IMR-90 (cell line): ENCODE data around the gene TJAP1. TPM values are rescaled to one million over a fixed set of nuclear protein-coding genes. Genes with fewer than 3 reads are reported as not detected.

Source experiments
- ATAC-seq: fragments of 200-7000 bp; cut with Tn5 transposase; 2 replicates; pipeline ENCODE4 v1.9.1; 2020; ENCODE audit warnings: low read depth, mild to moderate bottlenecking, moderate library complexity
- BruUV-seq: library from RNA; stranded (reverse); fragments of 400-500 nt; replicated peaks from 2 replicates; lab custom pipeline; 2021; lab: Mats Ljungman, UMichigan
- CTCF ChIA-PET: fragments of 300-600 bp; formaldehyde crosslinking; extraction: SDS; loops from one replicate; lab custom pipeline; 2021; ENCODE audit warnings: antibody characterized with exemption; lab: Yijun Ruan, JAX
- POLR2A ChIA-PET: fragments of 300-600 bp; sonication (Branson Sonifier 250); formaldehyde crosslinking; loops from one replicate; lab custom pipeline; 2022; ENCODE audit warnings: antibody characterized with exemption; ENCODE audit not compliant: unreplicated experiment; lab: Charles Lee
- DNase-seq: peaks from one replicate; pipeline ENCODE4 v3.0.0; 2013
- H2AFZ ChIP-seq: replicated peaks from 2 replicates; pipeline ENCODE3; 2013; ENCODE audit warnings: low read length, mild to moderate bottlenecking; ENCODE audit not compliant: poor library complexity
- H2AK5ac ChIP-seq: 2 replicates; pipeline ENCODE4 v1.6.1; 2013; ENCODE audit warnings: low read depth, low read length, inconsistent platforms
- H2AK9ac ChIP-seq: replicated peaks from 2 replicates; pipeline ENCODE3; 2013; ENCODE audit warnings: mild to moderate bottlenecking, low read depth, low read length, moderate library complexity; ENCODE audit not compliant: poor library complexity
- H2BK120ac ChIP-seq: 2 replicates; pipeline ENCODE4 v1.6.1; 2013; ENCODE audit warnings: low read depth, low read length, inconsistent platforms
- H2BK15ac ChIP-seq: 3 replicates; pipeline ENCODE4 v1.6.1; 2013; ENCODE audit warnings: low read depth, low read length, inconsistent platforms
- H2BK20ac ChIP-seq: 2 replicates; pipeline ENCODE4 v1.6.1; 2013; ENCODE audit warnings: low read depth, mild to moderate bottlenecking, inconsistent platforms, low read length, moderate library complexity
- H2BK5ac ChIP-seq: 2 replicates; pipeline ENCODE4 v1.6.1; 2013; ENCODE audit warnings: mild to moderate bottlenecking, low read depth, low read length, inconsistent platforms; ENCODE audit not compliant: poor library complexity, severe bottlenecking
- H3K14ac ChIP-seq: replicated peaks from 2 replicates; pipeline ENCODE4 v1.6.1; 2013; ENCODE audit warnings: low read depth, low read length, inconsistent platforms
- H3K18ac ChIP-seq: 2 replicates; pipeline ENCODE4 v1.6.1; 2013; ENCODE audit warnings: low read depth, low read length, control low read depth
- H3K23ac ChIP-seq: 2 replicates; pipeline ENCODE4 v1.6.1; 2013; ENCODE audit warnings: low read depth, low read length, inconsistent platforms
- H3K27ac ChIP-seq: 2 replicates; pipeline ENCODE4 v1.5.1; 2013; ENCODE audit warnings: mild to moderate bottlenecking, control low read depth, low read length; ENCODE audit not compliant: insufficient read depth
- H3K27me3 ChIP-seq: 2 replicates; pipeline ENCODE4 v1.6.1; 2013; ENCODE audit warnings: low read length; ENCODE audit not compliant: control insufficient read depth, insufficient read depth
- H3K36me3 ChIP-seq: 2 replicates; pipeline ENCODE4 v1.6.1; 2013; ENCODE audit warnings: low read length, mixed read lengths; ENCODE audit not compliant: control insufficient read depth, insufficient read depth
- H3K4ac ChIP-seq: 2 replicates; pipeline ENCODE4 v1.6.1; 2013; ENCODE audit warnings: low read depth, low read length, inconsistent platforms
- H3K4me1 ChIP-seq: 2 replicates; pipeline ENCODE4 v1.6.1; 2013; ENCODE audit warnings: low read length, mixed read lengths; ENCODE audit not compliant: control insufficient read depth, insufficient read depth
- H3K4me2 ChIP-seq: 2 replicates; pipeline ENCODE4 v1.6.1; 2013; ENCODE audit warnings: low read depth, mild to moderate bottlenecking, control low read depth, low read length, moderate library complexity
- H3K4me3 ChIP-seq: 2 replicates; pipeline ENCODE4 v1.5.1; 2013; ENCODE audit warnings: low read depth, mild to moderate bottlenecking, control low read depth, low read length, moderate library complexity; ENCODE audit not compliant: insufficient read depth
- H3K56ac ChIP-seq: 2 replicates; pipeline ENCODE4 v1.6.1; 2013; ENCODE audit warnings: low read length, inconsistent platforms; ENCODE audit not compliant: insufficient read depth; ENCODE audit errors: extremely low read depth
- H3K79me1 ChIP-seq, 2 experiments: 2 replicates each; pipeline ENCODE4 v1.6.1; 2013; ENCODE audit warnings: low read length in 2 of 2, inconsistent platforms in 1 of 2, low read depth in 1 of 2
- H3K9ac ChIP-seq: 2 replicates; pipeline ENCODE4 v1.6.1; 2013; ENCODE audit warnings: low read depth, low read length, control low read depth
- H3K9me1 ChIP-seq: 2 replicates; pipeline ENCODE4 v1.6.1; 2013; ENCODE audit warnings: low read length, inconsistent platforms; ENCODE audit not compliant: insufficient read depth
- H3K9me3 ChIP-seq: 2 replicates; pipeline ENCODE4 v1.6.1; 2013; ENCODE audit warnings: low read length; ENCODE audit not compliant: control insufficient read depth, insufficient read depth
- H4K20me1 ChIP-seq: 2 replicates; pipeline ENCODE4 v1.6.1; 2013; ENCODE audit warnings: low read length, inconsistent platforms; ENCODE audit not compliant: insufficient read depth
- H4K5ac ChIP-seq: 2 replicates; pipeline ENCODE4 v1.6.1; 2013; ENCODE audit warnings: mild to moderate bottlenecking, low read depth, low read length, control low read depth
- H4K8ac ChIP-seq, 2 experiments: 2 replicates each; pipeline ENCODE4 v1.6.1; 2013; ENCODE audit warnings: low read depth in 2 of 2, low read length in 2 of 2, control low read depth in 1 of 2, inconsistent platforms in 1 of 2
- H4K91ac ChIP-seq: 2 replicates; pipeline ENCODE4 v1.6.1; 2013; ENCODE audit warnings: low read depth, low read length, inconsistent platforms; ENCODE audit not compliant: insufficient read depth
- BHLHE40 ChIP-seq: fragments of 150-350 bp; IDR thresholded peaks from 2 replicates; pipeline ENCODE4 v1.6.1; 2016; ENCODE audit warnings: mild to moderate bottlenecking, low read depth, low read length
- CEBPB ChIP-seq: IDR thresholded peaks from 2 replicates; pipeline ENCODE4 v1.6.1; 2012; ENCODE audit warnings: low read depth, low read length, improper control_type of control experiment
- ELK1 ChIP-seq: fragments of 150-350 bp; IDR thresholded peaks from 2 replicates; pipeline ENCODE4 v1.6.1; 2016; ENCODE audit warnings: low read depth, mild to moderate bottlenecking, low read length, moderate library complexity, borderline replicate concordance
- NFE2L2 ChIP-seq: fragments of 150-350 bp; IDR thresholded peaks from 2 replicates; pipeline ENCODE4 v1.6.1; 2016; ENCODE audit warnings: low read depth, mild to moderate bottlenecking, low read length
- POLR2A ChIP-seq: IDR thresholded peaks from 2 replicates; pipeline ENCODE4 v1.6.1; 2012; ENCODE audit warnings: mild to moderate bottlenecking, low read depth, low read length
- RAD21 ChIP-seq: IDR thresholded peaks from 2 replicates; pipeline ENCODE4 v1.6.1; 2012; ENCODE audit warnings: low read length, improper control_type of control experiment
- RCOR1 ChIP-seq: IDR thresholded peaks from 2 replicates; pipeline ENCODE4 v1.6.1; 2012; ENCODE audit warnings: mild to moderate bottlenecking, low read length, improper control_type of control experiment; ENCODE audit not compliant: insufficient replicate concordance
- RFX5 ChIP-seq: IDR thresholded peaks from 2 replicates; pipeline ENCODE4 v1.8.0; 2012; ENCODE audit warnings: low read depth, mild to moderate bottlenecking, low read length, moderate library complexity
- USF2 ChIP-seq: fragments of 150-350 bp; IDR thresholded peaks from 2 replicates; pipeline ENCODE4 v1.6.1; 2017; ENCODE audit warnings: mild to moderate bottlenecking, antibody characterized with exemption, low read length, low read depth
- WGBS, 2 experiments: methylation state at CpG; one replicate each; pipeline versions ENCODE4 v1.1.5 to v1.1.7; 2013; ENCODE audit warnings: missing lambda C conversion rate in 2 of 2; ENCODE audit not compliant: insufficient read length in 1 of 2; ENCODE audit errors: extremely low coverage in 2 of 2; 5-methylcytosine and 5-hydroxymethylcytosine counted together
- dilution Hi-C: fragments of 300-500 bp; cut with HindIII; formaldehyde crosslinking; loops from one replicate; pipeline ENCODE4 v1.14.3; 2018; ENCODE audit warnings: low sequenced_read_pairs; ENCODE audit not compliant: unreplicated experiment
- in situ Hi-C: fragments of 300-500 bp; cut with MboI; formaldehyde crosslinking; loops from 3 replicates; pipeline ENCODE4 v1.14.3; 2019; ENCODE audit warnings: low sequenced_read_pairs, inconsistent platforms, mixed read lengths
- intact Hi-C: fragments of 100-400 bp; cut with micrococcal nuclease; formaldehyde crosslinking; loops from 2 replicates; pipeline ENCODE4 v1.10.0; 2022
- polyA plus RNA-seq, 3 experiments: library from polyadenylated mRNA; depleted of rRNA; stranded (reverse); fragments of >200 nt; gene quantifications; 2 replicates each; pipeline ENCODE4 v1.2.3, GENCODE V29; 2012; ENCODE audit warnings: low replicate concordance in 1 of 3
- total RNA-seq: library from RNA; depleted of rRNA; stranded (reverse); fragments of >200 nt; gene quantifications from 2 replicates; pipeline ENCODE4 v1.2.3, GENCODE V29; 2012

The TJAP1 gene
- total and polyA plus RNA-seq, 2 of the 4 experiments (the other 2 are of a cell fraction), result 12.2 to 34.2 TPM

GRCh38 chr6:43448916-43449315 lies 28.5 kb upstream of the TJAP1 start:
- no peak overlapping the region for H4K5ac ChIP-seq
- no TSS peak for BruUV-seq
- H3K36me3 ChIP-seq, result peaks cover 67% of the 10 kb centered on the region
- no peak overlapping the region for H4K8ac ChIP-seq
- H3K9me3 ChIP-seq, result no peaks in the 10 kb centered on the region
- H3K79me1 ChIP-seq, result no peaks in the 10 kb centered on the region
- in situ Hi-C loops, result loop anchor here (10.0 kb wide), 1 partner anchor 46 kb away; no protein-coding TSS in a partner anchor
- no peak overlapping the region for H4K91ac ChIP-seq
- no peak for TF ChIP-seq ELK1
- no peak for TF ChIP-seq BHLHE40
- TF ChIP-seq RFX5, result no peak
- TF ChIP-seq RCOR1, result no peak
- TF ChIP-seq CEBPB, result no peak
- TF ChIP-seq RAD21, result no peak
- no peak for TF ChIP-seq USF2
- TF ChIP-seq POLR2A, result no peak
- no peak for TF ChIP-seq NFE2L2
- H3K4me3 ChIP-seq, result no peak overlapping the region
- dilution Hi-C loops, result no loop called here
- ChIA-PET POLR2A (no interaction called here), CTCF (no interaction called here)
- peak overlapping the region; percentile 42 for H2AK9ac ChIP-seq
- WGBS, 2 experiments, result 100% methylated on average over 1 of the region's 4 CpGs; no CpG with 5 or more reads in 1 of the 2 experiments
- H2AK5ac ChIP-seq, result no peak overlapping the region
- no peak overlapping the region for H3K23ac ChIP-seq
- H3K4me1 ChIP-seq, result no peaks in the 10 kb centered on the region
- H3K27me3 ChIP-seq, result no peaks in the 10 kb centered on the region
- H3K14ac ChIP-seq, result no peak overlapping the region
- no peak overlapping the region for H2BK15ac ChIP-seq
- no peak overlapping the region for H3K56ac ChIP-seq
- no peak overlapping the region for H2BK5ac ChIP-seq
- peaks cover 4% of the 10 kb centered on the region; the same call in 1 of the 2 replicates for H3K9me1 ChIP-seq
- no peak overlapping the region for H3K18ac ChIP-seq
- no peaks in the 10 kb centered on the region; the same call in 1 of the 2 replicates for H4K20me1 ChIP-seq
- H3K4ac ChIP-seq, result no peak overlapping the region
- intact Hi-C loops, result no loop called here
- DNase-seq, result no peak
- H2AFZ ChIP-seq, result no peak overlapping the region
- H2BK120ac ChIP-seq, result no peak overlapping the region
- H2BK20ac ChIP-seq, result no peak overlapping the region
- H3K27ac ChIP-seq, result no peak overlapping the region
- H3K4me2 ChIP-seq, result no peak overlapping the region
- no peak overlapping the region for H3K9ac ChIP-seq
- no peak for ATAC-seq
